HepG2 (cell line): ENCODE results near the gene MARCHF9. TPM values are rescaled to one million over a fixed set of nuclear protein-coding genes. Genes with fewer than 3 reads are reported as not detected.
A peak's percentile ranks its signal among the peaks of the same experiment; 100 is the strongest.

Source experiments
- KAT8 ChIP-seq: IDR thresholded peaks from 2 replicates; pipeline ENCODE4 v1.6.1; 2016; ENCODE audit warnings: missing genetic modification reagents, missing compliant biosample characterization
- NFKB2 ChIP-seq: sonication (generic); formaldehyde crosslinking; IDR thresholded peaks from 2 replicates; pipeline ENCODE4 v1.4.0; 2020; ENCODE audit warnings: missing genetic modification reagents, borderline replicate concordance
- PHF20 ChIP-seq: sonication (generic); formaldehyde crosslinking; IDR thresholded peaks from 2 replicates; pipeline ENCODE4 v1.5.0; 2020; ENCODE audit warnings: mild to moderate bottlenecking, missing genetic modification reagents
- TBX2 ChIP-seq: sonication (generic); formaldehyde crosslinking; IDR thresholded peaks from 2 replicates; pipeline ENCODE4 v1.5.0; 2020; ENCODE audit warnings: missing genetic modification reagents, mild to moderate bottlenecking, borderline replicate concordance
- TRIM24 ChIP-seq: sonication (generic); formaldehyde crosslinking; IDR thresholded peaks from 2 replicates; pipeline ENCODE4 v1.8.0; 2022; ENCODE audit warnings: mild to moderate bottlenecking, missing genetic modification reagents
- WIZ ChIP-seq: sonication (generic); formaldehyde crosslinking; IDR thresholded peaks from 2 replicates; pipeline ENCODE4 v1.5.1; 2020; ENCODE audit warnings: mild to moderate bottlenecking, missing genetic modification reagents
- ZFP82 ChIP-seq: sonication (generic); formaldehyde crosslinking; IDR thresholded peaks from 2 replicates; pipeline ENCODE4 v1.5.1; 2020; ENCODE audit warnings: mild to moderate bottlenecking, missing genetic modification reagents, borderline replicate concordance
- ZKSCAN5 ChIP-seq: sonication (generic); formaldehyde crosslinking; IDR thresholded peaks from 2 replicates; pipeline ENCODE4 v1.5.1; 2020; ENCODE audit warnings: mild to moderate bottlenecking, missing genetic modification reagents
- ZMAT3 ChIP-seq: sonication (generic); formaldehyde crosslinking; conservative IDR thresholded peaks from 2 replicates; pipeline ENCODE4 v1.7.0; 2021; ENCODE audit warnings: missing genetic modification reagents
- ZNF383 ChIP-seq: sonication (generic); formaldehyde crosslinking; IDR thresholded peaks from 2 replicates; pipeline ENCODE4 v1.4.0; 2020; ENCODE audit warnings: missing genetic modification reagents, mild to moderate bottlenecking, borderline replicate concordance
- ZNF496 ChIP-seq: sonication (generic); formaldehyde crosslinking; IDR thresholded peaks from 2 replicates; pipeline ENCODE4 v1.8.1; 2023; ENCODE audit warnings: mild to moderate bottlenecking, moderate library complexity, missing genetic modification reagents; ENCODE audit not compliant: insufficient replicate concordance
- ZNF772 ChIP-seq: sonication (generic); formaldehyde crosslinking; IDR thresholded peaks from 2 replicates; pipeline ENCODE4 v1.5.0; 2020; ENCODE audit warnings: mild to moderate bottlenecking, missing genetic modification reagents
- ZNF781 ChIP-seq: sonication (generic); formaldehyde crosslinking; IDR thresholded peaks from 2 replicates; pipeline ENCODE4 v1.5.1; 2020; ENCODE audit warnings: borderline replicate concordance, mild to moderate bottlenecking, missing genetic modification reagents; ENCODE audit errors: not compliant biosample characterization
- ZSCAN25 ChIP-seq: sonication (generic); formaldehyde crosslinking; IDR thresholded peaks from 2 replicates; pipeline ENCODE4 v1.8.0; 2022; ENCODE audit warnings: mild to moderate bottlenecking, missing genetic modification reagents
- polyA plus RNA-seq, 8 experiments: library from polyadenylated mRNA; depleted of rRNA in 3 of 8; stranded (reverse) in 7 of 8; unstranded in 1 of 8; fragments of >200 nt; fragmentation: Illumina TruSeq in 4 of 8; extraction: Trizol in 4 of 8; gene quantifications; 2 replicates each; pipeline versions ENCODE4 v1.2.1 to v1.2.3, GENCODE V29; 2011 to 2016; ENCODE audit warnings: low read depth in 4 of 8, missing spikeins in 1 of 8, mixed read lengths in 1 of 8; ENCODE audit not compliant: insufficient read depth in 1 of 8
- total RNA-seq, 5 experiments: library from RNA; depleted of rRNA; stranded (reverse); fragments of >200 nt; fragmentation: Illumina TruSeq; extraction: Trizol; gene quantifications; 2 replicates each; pipeline ENCODE4 v1.2.3, GENCODE V29; 2016; ENCODE audit warnings: low read depth in 1 of 5
- TF ChIP-seq, protein P1 (sequence below): sonication (generic); formaldehyde crosslinking; IDR thresholded peaks from 2 replicates; pipeline ENCODE4 v1.4.0; 2020; ENCODE audit warnings: missing genetic modification reagents
- TF ChIP-seq, protein P2 (sequence below): sonication (generic); formaldehyde crosslinking; IDR thresholded peaks from 2 replicates; pipeline ENCODE4 v1.8.1; 2022; ENCODE audit warnings: low read depth, mild to moderate bottlenecking, missing genetic modification reagents
- TF ChIP-seq, protein P3 (sequence below): IDR thresholded peaks from 2 replicates; pipeline ENCODE4 v1.6.1; 2016; ENCODE audit warnings: low read depth, borderline replicate concordance
- TF ChIP-seq, protein P4 (sequence below): sonication (generic); formaldehyde crosslinking; IDR thresholded peaks from 2 replicates; pipeline ENCODE4 v1.4.0; 2020; ENCODE audit warnings: missing genetic modification reagents

Gene MARCHF9
- total and polyA plus RNA-seq, 2 of the 13 experiments (the other 11 are each of a cell fraction or from before 2014, with no cell fraction given), result 5.7 to 9.6 TPM

DNA sequence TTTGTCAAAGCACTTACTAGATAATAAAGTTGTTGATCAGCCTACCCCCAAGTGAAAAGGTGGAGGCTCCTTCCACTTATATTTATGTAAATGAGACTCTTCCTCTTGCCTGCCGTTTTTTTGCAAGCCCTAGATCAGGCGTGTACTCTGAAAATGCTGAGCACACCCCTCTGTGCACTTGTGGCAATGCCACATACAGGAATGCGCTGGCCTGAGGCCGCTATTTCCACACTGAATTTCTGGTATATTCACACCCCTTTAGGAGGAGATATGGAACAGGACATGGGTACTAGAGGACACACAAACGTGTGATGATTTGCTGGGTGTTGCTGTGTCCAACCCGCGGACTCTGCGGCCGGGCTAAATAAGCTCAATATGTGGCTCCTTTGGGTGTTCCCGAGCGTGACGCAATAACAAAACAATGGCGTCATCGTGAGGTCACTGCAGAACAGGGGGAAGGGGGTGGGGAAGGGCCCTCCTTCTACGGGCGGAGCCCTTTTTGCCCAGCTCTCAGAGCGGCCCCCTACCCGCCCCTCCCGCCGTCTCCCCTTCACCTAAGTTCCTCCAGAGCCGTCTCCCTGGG lies 10.6 kb upstream of the MARCHF9 start (continued):
- TF ChIP-seq, protein P1, sequence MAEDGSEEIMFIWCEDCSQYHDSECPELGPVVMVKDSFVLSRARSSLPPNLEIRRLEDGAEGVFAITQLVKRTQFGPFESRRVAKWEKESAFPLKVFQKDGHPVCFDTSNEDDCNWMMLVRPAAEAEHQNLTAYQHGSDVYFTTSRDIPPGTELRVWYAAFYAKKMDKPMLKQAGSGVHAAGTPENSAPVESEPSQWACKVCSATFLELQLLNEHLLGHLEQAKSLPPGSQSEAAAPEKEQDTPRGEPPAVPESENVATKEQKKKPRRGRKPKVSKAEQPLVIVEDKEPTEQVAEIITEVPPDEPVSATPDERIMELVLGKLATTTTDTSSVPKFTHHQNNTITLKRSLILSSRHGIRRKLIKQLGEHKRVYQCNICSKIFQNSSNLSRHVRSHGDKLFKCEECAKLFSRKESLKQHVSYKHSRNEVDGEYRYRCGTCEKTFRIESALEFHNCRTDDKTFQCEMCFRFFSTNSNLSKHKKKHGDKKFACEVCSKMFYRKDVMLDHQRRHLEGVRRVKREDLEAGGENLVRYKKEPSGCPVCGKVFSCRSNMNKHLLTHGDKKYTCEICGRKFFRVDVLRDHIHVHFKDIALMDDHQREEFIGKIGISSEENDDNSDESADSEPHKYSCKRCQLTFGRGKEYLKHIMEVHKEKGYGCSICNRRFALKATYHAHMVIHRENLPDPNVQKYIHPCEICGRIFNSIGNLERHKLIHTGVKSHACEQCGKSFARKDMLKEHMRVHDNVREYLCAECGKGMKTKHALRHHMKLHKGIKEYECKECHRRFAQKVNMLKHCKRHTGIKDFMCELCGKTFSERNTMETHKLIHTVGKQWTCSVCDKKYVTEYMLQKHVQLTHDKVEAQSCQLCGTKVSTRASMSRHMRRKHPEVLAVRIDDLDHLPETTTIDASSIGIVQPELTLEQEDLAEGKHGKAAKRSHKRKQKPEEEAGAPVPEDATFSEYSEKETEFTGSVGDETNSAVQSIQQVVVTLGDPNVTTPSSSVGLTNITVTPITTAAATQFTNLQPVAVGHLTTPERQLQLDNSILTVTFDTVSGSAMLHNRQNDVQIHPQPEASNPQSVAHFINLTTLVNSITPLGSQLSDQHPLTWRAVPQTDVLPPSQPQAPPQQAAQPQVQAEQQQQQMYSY, result 0 out of 2 replicates have a peak, but pooled peaks have one; percentile 0
- TF ChIP-seq ZNF496 (CRISPR knock-in tag), result no peak
- TF ChIP-seq ZNF383, result no peak
- no peak for TF ChIP-seq ZMAT3
- TF ChIP-seq, protein P2, sequence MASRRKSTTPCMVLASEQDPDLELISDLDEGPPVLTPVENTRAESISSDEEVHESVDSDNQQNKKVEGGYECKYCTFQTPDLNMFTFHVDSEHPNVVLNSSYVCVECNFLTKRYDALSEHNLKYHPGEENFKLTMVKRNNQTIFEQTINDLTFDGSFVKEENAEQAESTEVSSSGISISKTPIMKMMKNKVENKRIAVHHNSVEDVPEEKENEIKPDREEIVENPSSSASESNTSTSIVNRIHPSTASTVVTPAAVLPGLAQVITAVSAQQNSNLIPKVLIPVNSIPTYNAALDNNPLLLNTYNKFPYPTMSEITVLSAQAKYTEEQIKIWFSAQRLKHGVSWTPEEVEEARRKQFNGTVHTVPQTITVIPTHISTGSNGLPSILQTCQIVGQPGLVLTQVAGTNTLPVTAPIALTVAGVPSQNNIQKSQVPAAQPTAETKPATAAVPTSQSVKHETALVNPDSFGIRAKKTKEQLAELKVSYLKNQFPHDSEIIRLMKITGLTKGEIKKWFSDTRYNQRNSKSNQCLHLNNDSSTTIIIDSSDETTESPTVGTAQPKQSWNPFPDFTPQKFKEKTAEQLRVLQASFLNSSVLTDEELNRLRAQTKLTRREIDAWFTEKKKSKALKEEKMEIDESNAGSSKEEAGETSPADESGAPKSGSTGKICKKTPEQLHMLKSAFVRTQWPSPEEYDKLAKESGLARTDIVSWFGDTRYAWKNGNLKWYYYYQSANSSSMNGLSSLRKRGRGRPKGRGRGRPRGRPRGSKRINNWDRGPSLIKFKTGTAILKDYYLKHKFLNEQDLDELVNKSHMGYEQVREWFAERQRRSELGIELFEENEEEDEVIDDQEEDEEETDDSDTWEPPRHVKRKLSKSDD, result peak; percentile 99
- no peak for TF ChIP-seq PHF20 (CRISPR knock-in tag)
- TF ChIP-seq ZNF781 (CRISPR knock-in tag), result no peak
- TF ChIP-seq ZKSCAN5 (CRISPR knock-in tag), result no peak
- no peak for TF ChIP-seq ZSCAN25 (CRISPR knock-in tag)
- TF ChIP-seq TBX2, result peak; percentile 41; the same call in 1 of the 2 replicates
- TF ChIP-seq ZFP82 (CRISPR knock-in tag), result no peak
- no peak; the same call in none of the 2 replicates for TF ChIP-seq KAT8 (CRISPR knock-in tag)
- no peak for TF ChIP-seq NFKB2 (CRISPR knock-in tag)
- TF ChIP-seq WIZ (CRISPR knock-in tag), result 0 out of 2 replicates have a peak, but pooled peaks have one; percentile 19
- no peak for TF ChIP-seq ZNF772 (CRISPR knock-in tag)
- TF ChIP-seq, protein P3, sequence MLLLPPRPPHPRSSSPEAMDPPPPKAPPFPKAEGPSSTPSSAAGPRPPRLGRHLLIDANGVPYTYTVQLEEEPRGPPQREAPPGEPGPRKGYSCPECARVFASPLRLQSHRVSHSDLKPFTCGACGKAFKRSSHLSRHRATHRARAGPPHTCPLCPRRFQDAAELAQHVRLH (CRISPR knock-in tag), result peak; percentile 12; the same call in 1 of the 2 replicates
- no peak for TF ChIP-seq TRIM24 (CRISPR knock-in tag)
- TF ChIP-seq, protein P4, sequence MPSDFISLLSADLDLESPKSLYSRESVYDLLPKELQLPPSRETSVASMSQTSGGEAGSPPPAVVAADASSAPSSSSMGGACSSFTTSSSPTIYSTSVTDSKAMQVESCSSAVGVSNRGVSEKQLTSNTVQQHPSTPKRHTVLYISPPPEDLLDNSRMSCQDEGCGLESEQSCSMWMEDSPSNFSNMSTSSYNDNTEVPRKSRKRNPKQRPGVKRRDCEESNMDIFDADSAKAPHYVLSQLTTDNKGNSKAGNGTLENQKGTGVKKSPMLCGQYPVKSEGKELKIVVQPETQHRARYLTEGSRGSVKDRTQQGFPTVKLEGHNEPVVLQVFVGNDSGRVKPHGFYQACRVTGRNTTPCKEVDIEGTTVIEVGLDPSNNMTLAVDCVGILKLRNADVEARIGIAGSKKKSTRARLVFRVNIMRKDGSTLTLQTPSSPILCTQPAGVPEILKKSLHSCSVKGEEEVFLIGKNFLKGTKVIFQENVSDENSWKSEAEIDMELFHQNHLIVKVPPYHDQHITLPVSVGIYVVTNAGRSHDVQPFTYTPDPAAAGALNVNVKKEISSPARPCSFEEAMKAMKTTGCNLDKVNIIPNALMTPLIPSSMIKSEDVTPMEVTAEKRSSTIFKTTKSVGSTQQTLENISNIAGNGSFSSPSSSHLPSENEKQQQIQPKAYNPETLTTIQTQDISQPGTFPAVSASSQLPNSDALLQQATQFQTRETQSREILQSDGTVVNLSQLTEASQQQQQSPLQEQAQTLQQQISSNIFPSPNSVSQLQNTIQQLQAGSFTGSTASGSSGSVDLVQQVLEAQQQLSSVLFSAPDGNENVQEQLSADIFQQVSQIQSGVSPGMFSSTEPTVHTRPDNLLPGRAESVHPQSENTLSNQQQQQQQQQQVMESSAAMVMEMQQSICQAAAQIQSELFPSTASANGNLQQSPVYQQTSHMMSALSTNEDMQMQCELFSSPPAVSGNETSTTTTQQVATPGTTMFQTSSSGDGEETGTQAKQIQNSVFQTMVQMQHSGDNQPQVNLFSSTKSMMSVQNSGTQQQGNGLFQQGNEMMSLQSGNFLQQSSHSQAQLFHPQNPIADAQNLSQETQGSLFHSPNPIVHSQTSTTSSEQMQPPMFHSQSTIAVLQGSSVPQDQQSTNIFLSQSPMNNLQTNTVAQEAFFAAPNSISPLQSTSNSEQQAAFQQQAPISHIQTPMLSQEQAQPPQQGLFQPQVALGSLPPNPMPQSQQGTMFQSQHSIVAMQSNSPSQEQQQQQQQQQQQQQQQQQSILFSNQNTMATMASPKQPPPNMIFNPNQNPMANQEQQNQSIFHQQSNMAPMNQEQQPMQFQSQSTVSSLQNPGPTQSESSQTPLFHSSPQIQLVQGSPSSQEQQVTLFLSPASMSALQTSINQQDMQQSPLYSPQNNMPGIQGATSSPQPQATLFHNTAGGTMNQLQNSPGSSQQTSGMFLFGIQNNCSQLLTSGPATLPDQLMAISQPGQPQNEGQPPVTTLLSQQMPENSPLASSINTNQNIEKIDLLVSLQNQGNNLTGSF (CRISPR knock-in tag), result no peak
